MM.1S (cell line): ENCODE results near the gene HSDL1.

Source experiments
- CTCF ChIP-seq: fragments of 300-600 bp; sonication (generic); IDR thresholded peaks from 2 replicates; pipeline ENCODE4 v1.5.1; 2016; ENCODE audit warnings: antibody characterized with exemption, low read length, mixed read lengths
- EZH2 ChIP-seq: fragments of 300-600 bp; sonication (generic); optimal IDR thresholded peaks from 2 replicates; pipeline ENCODE3; 2017; ENCODE audit warnings: low read depth, mild to moderate bottlenecking, antibody characterized with exemption, low read length, mixed read lengths

- TF ChIP-seq EZH2 (no peak), CTCF (no peak)
Measured at GRCh38 chr16:84178892-84179611, 34.1 kb upstream of the HSDL1 start.
